ENCODE results near the gene GPC1. TPM values are rescaled to one million over a fixed set of nuclear protein-coding genes. Genes with fewer than 3 reads are reported as not detected.

Gene GPC1
- total and polyA plus RNA-seq, 10 of the 15 experiments (the other 5 are each of a cell fraction or from before 2014, with no cell fraction given), result 0.06 to 0.77 (median 0.23) TPM; not detected in 3

DNA sequence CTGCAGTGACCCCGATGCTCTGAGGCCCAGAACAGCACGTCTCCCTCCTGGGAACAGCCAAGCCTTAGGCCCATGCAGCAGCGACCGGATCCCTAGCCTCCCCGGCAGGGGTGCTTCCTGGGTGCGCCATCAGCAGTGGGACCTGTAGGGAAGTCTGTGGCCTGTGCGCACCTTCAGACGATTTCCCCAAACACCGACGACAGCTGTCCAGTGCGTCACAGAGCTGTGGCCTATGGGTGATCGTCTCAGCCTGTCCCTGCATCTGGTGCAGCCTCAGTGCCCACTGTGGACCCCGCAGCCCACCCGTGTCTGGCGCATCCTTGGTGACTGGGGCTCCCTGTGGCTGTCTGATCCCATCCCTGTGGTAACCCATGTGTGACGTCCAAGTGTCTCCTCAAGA, 9.0 kb downstream of the GPC1 start:
- intact Hi-C loops (cut with micrococcal nuclease; ENCODE audit: unreplicated experiment), result no loop called here
- H3K4me2 ChIP-seq (ENCODE audit: control insufficient read depth, insufficient read depth), result no peak overlapping the region
- CTCF ChIA-PET, result no interaction called here
- SMC1A ChIA-PET (ENCODE audit: uncharacterized antibody, unreplicated experiment), result no interaction called here
- ATAC-seq (no peak), DNase-seq (ENCODE audit: low read depth, low spot score) (no peak), FAIRE-seq (no peak)
- no peaks in the 10 kb centered on the region for H4K20me1 ChIP-seq (ENCODE audit: control insufficient read depth, insufficient read depth)
- no peaks in the 10 kb centered on the region for H3K4me1 ChIP-seq (ENCODE audit: control insufficient read depth, insufficient read depth, low read length)
- POLR2A ChIA-PET, result no interaction called here
- no peaks in the 10 kb centered on the region; a peak in 1 of 4 replicates for H3K27me3 ChIP-seq (replicated peaks in 1 of 2; ENCODE audit: control insufficient read depth in 2 of 2, insufficient read depth in 2 of 2, low read length in 1 of 2)
- no peaks in the 10 kb centered on the region for H3K36me3 ChIP-seq (ENCODE audit: control insufficient read depth in 2 of 2, insufficient read depth in 2 of 2, low read length in 1 of 2)
- in situ Hi-C loops (cut with MboI), result loop anchor here (10.0 kb wide), 1 partner anchor 380 kb away; no protein-coding TSS in a partner anchor
- RAD21 ChIA-PET (ENCODE audit: unreplicated experiment), result no interaction called here
- no peak overlapping the region for H3K4me3 ChIP-seq
- no peak overlapping the region for H3K27ac ChIP-seq (ENCODE audit: control insufficient read depth, insufficient read depth)
- no peaks in the 10 kb centered on the region for H3K9me3 ChIP-seq (replicated peaks; ENCODE audit: control insufficient read depth, insufficient read depth, low read length)
- 52% methylated on average over 16 of the region's 16 CpGs for WGBS (ENCODE audit: insufficient coverage, insufficient replicate concordance, low lambda C conversion rate, missing lambda C conversion rate)
- TF ChIP-seq NR2C2 (IDR thresholded peaks at IDR 0.05; ENCODE audit: borderline replicate concordance, control insufficient read depth, insufficient read length, low read depth) (no peak), TCF3 (IDR thresholded peaks at IDR 0.05; ENCODE audit: borderline replicate concordance, insufficient read depth, low read depth, low read length) (no peak), RAD21 (IDR thresholded peaks at IDR 0.05; ENCODE audit: insufficient read depth, low read depth, low read length) (no peak), NFXL1 (IDR thresholded peaks at IDR 0.05; ENCODE audit: borderline replicate concordance) (no peak), HSF1 (IDR thresholded peaks at IDR 0.05; ENCODE audit: low read depth, low read length) (no peak), KLF5 (IDR thresholded peaks at IDR 0.05; ENCODE audit: partially characterized antibody) (no peak)
- TF ChIP-seq, protein P1, sequence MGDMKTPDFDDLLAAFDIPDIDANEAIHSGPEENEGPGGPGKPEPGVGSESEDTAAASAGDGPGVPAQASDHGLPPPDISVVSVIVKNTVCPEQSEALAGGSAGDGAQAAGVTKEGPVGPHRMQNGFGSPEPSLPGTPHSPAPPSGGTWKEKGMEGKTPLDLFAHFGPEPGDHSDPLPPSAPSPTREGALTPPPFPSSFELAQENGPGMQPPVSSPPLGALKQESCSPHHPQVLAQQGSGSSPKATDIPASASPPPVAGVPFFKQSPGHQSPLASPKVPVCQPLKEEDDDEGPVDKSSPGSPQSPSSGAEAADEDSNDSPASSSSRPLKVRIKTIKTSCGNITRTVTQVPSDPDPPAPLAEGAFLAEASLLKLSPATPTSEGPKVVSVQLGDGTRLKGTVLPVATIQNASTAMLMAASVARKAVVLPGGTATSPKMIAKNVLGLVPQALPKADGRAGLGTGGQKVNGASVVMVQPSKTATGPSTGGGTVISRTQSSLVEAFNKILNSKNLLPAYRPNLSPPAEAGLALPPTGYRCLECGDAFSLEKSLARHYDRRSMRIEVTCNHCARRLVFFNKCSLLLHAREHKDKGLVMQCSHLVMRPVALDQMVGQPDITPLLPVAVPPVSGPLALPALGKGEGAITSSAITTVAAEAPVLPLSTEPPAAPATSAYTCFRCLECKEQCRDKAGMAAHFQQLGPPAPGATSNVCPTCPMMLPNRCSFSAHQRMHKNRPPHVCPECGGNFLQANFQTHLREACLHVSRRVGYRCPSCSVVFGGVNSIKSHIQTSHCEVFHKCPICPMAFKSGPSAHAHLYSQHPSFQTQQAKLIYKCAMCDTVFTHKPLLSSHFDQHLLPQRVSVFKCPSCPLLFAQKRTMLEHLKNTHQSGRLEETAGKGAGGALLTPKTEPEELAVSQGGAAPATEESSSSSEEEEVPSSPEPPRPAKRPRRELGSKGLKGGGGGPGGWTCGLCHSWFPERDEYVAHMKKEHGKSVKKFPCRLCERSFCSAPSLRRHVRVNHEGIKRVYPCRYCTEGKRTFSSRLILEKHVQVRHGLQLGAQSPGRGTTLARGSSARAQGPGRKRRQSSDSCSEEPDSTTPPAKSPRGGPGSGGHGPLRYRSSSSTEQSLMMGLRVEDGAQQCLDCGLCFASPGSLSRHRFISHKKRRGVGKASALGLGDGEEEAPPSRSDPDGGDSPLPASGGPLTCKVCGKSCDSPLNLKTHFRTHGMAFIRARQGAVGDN (IDR thresholded peaks at IDR 0.05), result no peak
- TF ChIP-seq, protein P2, sequence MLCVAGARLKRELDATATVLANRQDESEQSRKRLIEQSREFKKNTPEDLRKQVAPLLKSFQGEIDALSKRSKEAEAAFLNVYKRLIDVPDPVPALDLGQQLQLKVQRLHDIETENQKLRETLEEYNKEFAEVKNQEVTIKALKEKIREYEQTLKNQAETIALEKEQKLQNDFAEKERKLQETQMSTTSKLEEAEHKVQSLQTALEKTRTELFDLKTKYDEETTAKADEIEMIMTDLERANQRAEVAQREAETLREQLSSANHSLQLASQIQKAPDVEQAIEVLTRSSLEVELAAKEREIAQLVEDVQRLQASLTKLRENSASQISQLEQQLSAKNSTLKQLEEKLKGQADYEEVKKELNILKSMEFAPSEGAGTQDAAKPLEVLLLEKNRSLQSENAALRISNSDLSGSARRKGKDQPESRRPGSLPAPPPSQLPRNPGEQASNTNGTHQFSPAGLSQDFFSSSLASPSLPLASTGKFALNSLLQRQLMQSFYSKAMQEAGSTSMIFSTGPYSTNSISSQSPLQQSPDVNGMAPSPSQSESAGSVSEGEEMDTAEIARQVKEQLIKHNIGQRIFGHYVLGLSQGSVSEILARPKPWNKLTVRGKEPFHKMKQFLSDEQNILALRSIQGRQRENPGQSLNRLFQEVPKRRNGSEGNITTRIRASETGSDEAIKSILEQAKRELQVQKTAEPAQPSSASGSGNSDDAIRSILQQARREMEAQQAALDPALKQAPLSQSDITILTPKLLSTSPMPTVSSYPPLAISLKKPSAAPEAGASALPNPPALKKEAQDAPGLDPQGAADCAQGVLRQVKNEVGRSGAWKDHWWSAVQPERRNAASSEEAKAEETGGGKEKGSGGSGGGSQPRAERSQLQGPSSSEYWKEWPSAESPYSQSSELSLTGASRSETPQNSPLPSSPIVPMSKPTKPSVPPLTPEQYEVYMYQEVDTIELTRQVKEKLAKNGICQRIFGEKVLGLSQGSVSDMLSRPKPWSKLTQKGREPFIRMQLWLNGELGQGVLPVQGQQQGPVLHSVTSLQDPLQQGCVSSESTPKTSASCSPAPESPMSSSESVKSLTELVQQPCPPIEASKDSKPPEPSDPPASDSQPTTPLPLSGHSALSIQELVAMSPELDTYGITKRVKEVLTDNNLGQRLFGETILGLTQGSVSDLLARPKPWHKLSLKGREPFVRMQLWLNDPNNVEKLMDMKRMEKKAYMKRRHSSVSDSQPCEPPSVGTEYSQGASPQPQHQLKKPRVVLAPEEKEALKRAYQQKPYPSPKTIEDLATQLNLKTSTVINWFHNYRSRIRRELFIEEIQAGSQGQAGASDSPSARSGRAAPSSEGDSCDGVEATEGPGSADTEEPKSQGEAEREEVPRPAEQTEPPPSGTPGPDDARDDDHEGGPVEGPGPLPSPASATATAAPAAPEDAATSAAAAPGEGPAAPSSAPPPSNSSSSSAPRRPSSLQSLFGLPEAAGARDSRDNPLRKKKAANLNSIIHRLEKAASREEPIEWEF (IDR thresholded peaks at IDR 0.05; ENCODE audit: insufficient replicate concordance, low read depth, low read length), result no peak
- no peaks in the 10 kb centered on the region for H3K79me2 ChIP-seq (ENCODE audit: control insufficient read depth, insufficient read depth, low read length)
- BruUV-seq (replicated peaks), result no TSS peak
- H2AFZ ChIP-seq (ENCODE audit: control insufficient read depth, low read depth, low read length), result no peak overlapping the region
- H3K9ac ChIP-seq (ENCODE audit: control insufficient read depth, insufficient read depth, low read length), result no peak overlapping the region
